HepG2 (cell line): ENCODE measurements around the gene RAB23. TPM values are rescaled to one million over a fixed set of nuclear protein-coding genes. Genes with fewer than 3 reads are reported as not detected.

Source experiments
- ATAC-seq: fragments of 200-7000 bp; cut with Tn5 transposase; 3 replicates; pipeline ENCODE4 v1.9.1; 2020; ENCODE audit warnings: mild to moderate bottlenecking, moderate library complexity
- BruUV-seq: library from RNA; stranded (reverse); fragments of 400-500 nt; replicated peaks from 2 replicates; lab custom pipeline; 2021; lab: Mats Ljungman, UMichigan
- CTCF ChIA-PET: fragments of 300-600 bp; formaldehyde crosslinking; extraction: SDS; loops from one replicate; lab custom pipeline; 2021; ENCODE audit warnings: low total read pairs, inconsistent platforms, low intra/inter-chr PET ratio; lab: Yijun Ruan, JAX
- POLR2A ChIA-PET: fragments of 350-600 bp; sonication (Branson Sonifier 250); formaldehyde crosslinking; loops from one replicate; lab custom pipeline; 2020; ENCODE audit warnings: antibody characterized with exemption, inconsistent platforms; lab: Yijun Ruan, JAX
- DNase-seq: peaks from one replicate; pipeline ENCODE4 v3.0.0-alpha.2; 2015; ENCODE audit warnings: low spot score
- FAIRE-seq: peaks from 3 replicates; lab custom pipeline; 2011; peaks lifted over from hg19 to GRCh38; lab: Jason Lieb, UNC
- H2AFZ ChIP-seq: one replicate; pipeline ENCODE4 v1.6.1; 2011; ENCODE audit warnings: low read length, inconsistent platforms
- H3K27ac ChIP-seq: fragments of 300-600 bp; 3 replicates; pipeline ENCODE4 v1.8.0; 2011; ENCODE audit warnings: mixed run types, mild to moderate bottlenecking, mixed read lengths, low read length, inconsistent platforms; ENCODE audit not compliant: insufficient read depth; ENCODE audit errors: extremely low read length
- H3K27me3 ChIP-seq, 2 experiments: fragments of 200-600 bp in 1 of 2; 2 replicates in 1 of 2; 3 replicates in 1 of 2; pipeline versions ENCODE4 v1.6.0 to v1.8.0; 2011; ENCODE audit warnings: low read length in 2 of 2, mild to moderate bottlenecking in 2 of 2, moderate library complexity in 2 of 2, inconsistent platforms in 1 of 2; ENCODE audit not compliant: insufficient read depth in 2 of 2, control insufficient read depth in 1 of 2
- H3K36me3 ChIP-seq, 2 experiments: fragments of 200-600 bp in 1 of 2; replicated peaks in 1 of 2; 2 replicates in 1 of 2; 3 replicates in 1 of 2; pipeline versions ENCODE4 v1.5.1 to v1.8.0; 2011; ENCODE audit warnings: low read length in 2 of 2, inconsistent platforms in 1 of 2; ENCODE audit not compliant: insufficient read depth in 2 of 2, control insufficient read depth in 1 of 2
- H3K4me1 ChIP-seq: 2 replicates; pipeline ENCODE4 v1.5.1; 2012; ENCODE audit warnings: low read length, inconsistent platforms; ENCODE audit not compliant: insufficient read depth
- H3K4me2 ChIP-seq: 2 replicates; pipeline ENCODE4 v1.6.0; 2011; ENCODE audit warnings: low read depth, low read length, inconsistent platforms
- H3K4me3 ChIP-seq, 3 experiments: fragments of 200-600 bp in 1 of 3; sonication (generic), shearing (Covaris generic) in 1 of 3; replicated peaks in 1 of 3; 2 replicates each; pipeline ENCODE4 v1.5.1; 2011 to 2016; ENCODE audit warnings: low read length in 3 of 3, inconsistent platforms in 2 of 3, low read depth in 2 of 3, mild to moderate bottlenecking in 2 of 3, control low read depth in 1 of 3, mixed read lengths in 1 of 3; ENCODE audit not compliant: insufficient read depth in 1 of 3
- H3K79me2 ChIP-seq: one replicate; pipeline ENCODE4 v1.6.1; 2011; ENCODE audit warnings: low read length, inconsistent platforms; ENCODE audit not compliant: insufficient read depth
- H3K9ac ChIP-seq: 2 replicates; pipeline ENCODE4 v1.6.0; 2011; ENCODE audit warnings: mild to moderate bottlenecking, low read depth, low read length, inconsistent platforms; ENCODE audit not compliant: insufficient read depth
- H3K9me3 ChIP-seq: 2 replicates; pipeline ENCODE4 v1.5.1; 2012; ENCODE audit warnings: mild to moderate bottlenecking, low read length
- H4K20me1 ChIP-seq: 2 replicates; pipeline ENCODE4 v1.6.0; 2011; ENCODE audit warnings: inconsistent platforms, mild to moderate bottlenecking, low read length, moderate library complexity; ENCODE audit not compliant: insufficient read depth
- ARNT2 ChIP-seq: sonication (generic); formaldehyde crosslinking; IDR thresholded peaks from 2 replicates; pipeline ENCODE4 v1.8.0; 2022; ENCODE audit warnings: mild to moderate bottlenecking, low read depth, missing genetic modification reagents, moderate library complexity
- ASH2L ChIP-seq: fragments of 300-600, 200-600 bp; sonication (generic); IDR thresholded peaks from 2 replicates; pipeline ENCODE4 v1.7.0; 2017; ENCODE audit warnings: low read depth, mild to moderate bottlenecking, moderate library complexity, mixed read lengths, low read length; ENCODE audit not compliant: insufficient read length
- ATAD3A ChIP-seq: sonication (generic); formaldehyde crosslinking; IDR thresholded peaks from 2 replicates; pipeline ENCODE4 v1.4.0; 2020; ENCODE audit warnings: missing genetic modification reagents
- CBX2 ChIP-seq, 2 experiments: fragments of 200-600 bp in 1 of 2; sonication (generic); formaldehyde crosslinking in 1 of 2; IDR thresholded peaks; 2 replicates each; pipeline versions ENCODE4 v1.7.0 to v1.8.1; 2018 to 2022; ENCODE audit warnings: low read depth in 2 of 2, low read length in 1 of 2, mild to moderate bottlenecking in 1 of 2, missing genetic modification reagents in 1 of 2
- ESRRA ChIP-seq: sonication (generic); formaldehyde crosslinking; IDR thresholded peaks from 2 replicates; pipeline ENCODE4 v1.5.1; 2020; ENCODE audit warnings: mild to moderate bottlenecking, low read depth, missing genetic modification reagents
- KDM5B ChIP-seq: sonication (generic); formaldehyde crosslinking; IDR thresholded peaks from 2 replicates; pipeline ENCODE4 v1.4.0; 2020; ENCODE audit warnings: missing genetic modification reagents, mild to moderate bottlenecking, borderline replicate concordance
- MTA1 ChIP-seq: sonication (generic); formaldehyde crosslinking; IDR thresholded peaks from 2 replicates; pipeline ENCODE4 v1.4.0; 2020; ENCODE audit warnings: missing genetic modification reagents, mild to moderate bottlenecking, borderline replicate concordance
- PBX3 ChIP-seq: sonication (generic); formaldehyde crosslinking; IDR thresholded peaks from 2 replicates; pipeline ENCODE4 v1.8.1; 2023; ENCODE audit warnings: missing genetic modification reagents, inconsistent platforms, borderline replicate concordance
- TBL1XR1 ChIP-seq: fragments of 150-350 bp; IDR thresholded peaks from 2 replicates; pipeline ENCODE4 v1.6.1; 2014; ENCODE audit warnings: borderline replicate concordance, low read length; ENCODE audit not compliant: partially characterized antibody
- ZNF780A ChIP-seq: sonication (generic); formaldehyde crosslinking; IDR thresholded peaks from 2 replicates; pipeline ENCODE4 v1.8.0; 2022; ENCODE audit warnings: mild to moderate bottlenecking, missing genetic modification reagents, moderate library complexity
- WGBS: methylation state at CpG from one replicate; pipeline ENCODE4 v1.1.6; 2017; ENCODE audit warnings: low lambda C conversion rate; 5-methylcytosine and 5-hydroxymethylcytosine counted together
- in situ Hi-C: cut with HindIII; loops from 2 replicates; pipeline ENCODE4 v1.10.0; 2017; ENCODE audit warnings: low pct_unique_long_range_greater_than_20kb; ENCODE audit not compliant: extremely low pct_ligation_motif_present
- intact Hi-C: fragments of 100-400 bp; cut with micrococcal nuclease; formaldehyde crosslinking; loops from one replicate; pipeline ENCODE4 v1.10.0; 2022; ENCODE audit not compliant: unreplicated experiment
- polyA plus RNA-seq, 8 experiments: library from polyadenylated mRNA; depleted of rRNA in 3 of 8; stranded (reverse) in 7 of 8; unstranded in 1 of 8; fragments of >200 nt; fragmentation: Illumina TruSeq in 4 of 8; extraction: Trizol in 4 of 8; gene quantifications; 2 replicates each; pipeline versions ENCODE4 v1.2.1 to v1.2.3, GENCODE V29; 2011 to 2016; ENCODE audit warnings: low read depth in 4 of 8, missing spikeins in 1 of 8, mixed read lengths in 1 of 8; ENCODE audit not compliant: insufficient read depth in 1 of 8
- total RNA-seq, 5 experiments: library from RNA; depleted of rRNA; stranded (reverse); fragments of >200 nt; fragmentation: Illumina TruSeq; extraction: Trizol; gene quantifications; 2 replicates each; pipeline ENCODE4 v1.2.3, GENCODE V29; 2016; ENCODE audit warnings: low read depth in 1 of 5

RAB23 gene
- total and polyA plus RNA-seq, 2 of the 13 experiments (the other 11 are each of a cell fraction or from before 2014, with no cell fraction given) = 5.5 to 16.4 TPM

DNA sequence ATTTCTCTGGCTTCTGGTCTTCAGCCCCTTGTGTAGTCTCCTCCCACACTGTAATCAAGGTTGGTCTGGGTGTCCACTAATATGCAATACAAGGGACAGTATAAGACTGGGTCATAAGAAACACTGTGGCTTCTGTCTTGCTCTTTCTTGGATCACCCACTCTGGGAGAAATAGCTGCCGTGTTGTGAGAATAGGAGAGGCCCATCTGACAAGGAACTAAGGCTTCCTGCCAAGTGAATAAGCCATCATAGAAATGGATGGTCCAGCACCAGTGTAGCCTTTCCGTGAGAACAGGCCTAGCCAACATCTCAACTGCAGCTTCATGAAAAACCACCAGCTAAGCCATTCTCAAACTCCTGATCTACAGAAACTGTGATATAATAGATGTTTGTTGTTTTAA, 26.6 kb downstream of the RAB23 start:
- ChIA-PET CTCF (no interaction called here), POLR2A (no interaction called here)
- in situ Hi-C loops = no loop called here
- H3K27me3 ChIP-seq = no peaks in the 10 kb centered on the region
- no peaks in the 10 kb centered on the region for H4K20me1 ChIP-seq
- ATAC-seq (no peak), DNase-seq (no peak), FAIRE-seq (no peak)
- H2AFZ ChIP-seq = no peak overlapping the region
- BruUV-seq = no TSS peak
- 98% methylated on average over 2 of the region's 2 CpGs for WGBS
- H3K4me3 ChIP-seq = no peak overlapping the region
- no peak for TF ChIP-seq MTA1
- TF ChIP-seq, all 625 proteins: peak for 0
- no peaks in the 10 kb centered on the region for H3K9me3 ChIP-seq
- H3K36me3 ChIP-seq = peaks cover 4 to 16% of the 10 kb centered on the region in 2 experiments; a peak in 2 of 5 replicates
- no peak overlapping the region for H3K27ac ChIP-seq
- peaks cover 8% of the 10 kb centered on the region for H3K4me1 ChIP-seq
- H3K4me2 ChIP-seq = no peak overlapping the region
- H3K9ac ChIP-seq = no peak overlapping the region
- intact Hi-C loops = no loop called here
- H3K79me2 ChIP-seq = no peaks in the 10 kb centered on the region

- DNase-seq = no peak
- BruUV-seq = no TSS peak
- no peaks in the 10 kb centered on the region for H3K9me3 ChIP-seq
- no peaks in the 10 kb centered on the region for H3K4me1 ChIP-seq
- intact Hi-C loops (no loop called here), in situ Hi-C loops (no loop called here)
- ChIA-PET POLR2A (no interaction called here), CTCF (no interaction called here)
- no peak overlapping the region for H3K4me2 ChIP-seq
- no peak overlapping the region for H3K4me3 ChIP-seq
- no peak for ATAC-seq
- no peak for FAIRE-seq
- no peaks in the 10 kb centered on the region for H4K20me1 ChIP-seq
- H3K27me3 ChIP-seq = no peaks in the 10 kb centered on the region
- H3K79me2 ChIP-seq = no peaks in the 10 kb centered on the region
- no peak overlapping the region for H3K9ac ChIP-seq
- peaks cover 4 to 16% of the 10 kb centered on the region in 2 experiments; a peak in 3 of 5 replicates for H3K36me3 ChIP-seq
- H2AFZ ChIP-seq = no peak overlapping the region
- H3K27ac ChIP-seq = no peak overlapping the region
- TF ChIP-seq ARNT2 (CRISPR knock-in tag) = no peak
- no peak for TF ChIP-seq TBL1XR1
- TF ChIP-seq PBX3 = no peak
- no peak for TF ChIP-seq CBX2 (IDR thresholded peaks at IDR 0.05; ENCODE audit: low read depth, low read length)
- TF ChIP-seq CBX2 (CRISPR knock-in tag; IDR thresholded peaks at IDR 0.05; ENCODE audit: low read depth) = no peak
- TF ChIP-seq KDM5B (CRISPR knock-in tag) = no peak
- TF ChIP-seq ESRRA (CRISPR knock-in tag) = no peak
- no peak for TF ChIP-seq ZNF780A (CRISPR knock-in tag)
- TF ChIP-seq ATAD3A (CRISPR knock-in tag) = no peak
- no peak for TF ChIP-seq ASH2L
These were observed 28.9 kb downstream of the RAB23 start for GRCh38 chr6:57193177-57193576.
